DMS53 treated with DMSO at 0.1 percent for 48 hours (cell line): Measurements from ENCODE around the gene ATP5PD.
"Not testable (repeated sequence)": the region's sequence is repeated elsewhere in the genome, so short reads cannot be mapped to it uniquely, and the experiment has no call there.

Source experiments
- DNase-seq: peaks from one replicate; lab custom pipeline; 2025; ENCODE audit not compliant: unreplicated experiment; lab: John Stamatoyannopoulos, UW

Gene ATP5PD

GRCh38 chr17:75025398-75025734 lies 21.4 kb downstream of the ATP5PD start:
- not testable (repeated sequence) for DNase-seq

GRCh38 chr17:75024686-75025397 lies 21.9 kb downstream of the ATP5PD start:
- DNase-seq: no peak

GRCh38 chr17:75020331-75021110 lies 26.2 kb downstream of the ATP5PD start:
- DNase-seq: no peak

- DNase-seq: no peak
These were observed 27.1 kb downstream of the ATP5PD start for GRCh38 chr17:75019710-75020109.

- no peak for DNase-seq
These were observed 27.6 kb downstream of the ATP5PD start for GRCh38 chr17:75019146-75019545.

GRCh38 chr17:75013092-75013559 lies 33.6 kb downstream of the ATP5PD start:
- DNase-seq: no peak

GRCh38 chr17:75012346-75013091 lies 34.2 kb downstream of the ATP5PD start, which contains the start of gene MRPL58:
MRPL58 (plus strand) TSS chr17:75012670; CDS start chr17:75012687, 17 bp downstream.
- peak; percentile 69 for DNase-seq

GRCh38 chr17:75012096-75012345 lies 34.7 kb downstream of the ATP5PD start:
- peak; percentile 43 for DNase-seq

- peak; percentile 43 for DNase-seq
These were observed 35.2 kb downstream of the ATP5PD start for GRCh38 chr17:75011401-75012095.

GRCh38 chr17:75010683-75011400 lies 35.9 kb downstream of the ATP5PD start:
- peak; percentile 65 for DNase-seq

GRCh38 chr17:75009139-75009724 lies 37.5 kb downstream of the ATP5PD start:
- DNase-seq: no peak

- DNase-seq: peak; percentile 31
These were observed 38.4 kb downstream of the ATP5PD start for GRCh38 chr17:75008373-75008772.

- no peak for DNase-seq
These were observed 40.1 kb downstream of the ATP5PD start for GRCh38 chr17:75006653-75007052.

- DNase-seq: not testable (repeated sequence)
These were observed 40.7 kb downstream of the ATP5PD start for GRCh38 chr17:75006084-75006483.

GRCh38 chr17:75005291-75005690 lies 41.5 kb downstream of the ATP5PD start:
- no peak for DNase-seq

GRCh38 chr17:75004371-75004770 lies 42.4 kb downstream of the ATP5PD start:
- no peak for DNase-seq

- no peak for DNase-seq
These were observed 42.8 kb downstream of the ATP5PD start for GRCh38 chr17:75003957-75004355.

- DNase-seq: no peak
These were observed 43.5 kb downstream of the ATP5PD start for GRCh38 chr17:75003070-75003956.
